ENCODE measurements around the gene ASCL5. TPM values are rescaled to one million over a fixed set of nuclear protein-coding genes. Genes with fewer than 3 reads are reported as not detected.

ASCL5 gene
- polyA plus RNA-seq, 3 donors = not detected

DNA sequence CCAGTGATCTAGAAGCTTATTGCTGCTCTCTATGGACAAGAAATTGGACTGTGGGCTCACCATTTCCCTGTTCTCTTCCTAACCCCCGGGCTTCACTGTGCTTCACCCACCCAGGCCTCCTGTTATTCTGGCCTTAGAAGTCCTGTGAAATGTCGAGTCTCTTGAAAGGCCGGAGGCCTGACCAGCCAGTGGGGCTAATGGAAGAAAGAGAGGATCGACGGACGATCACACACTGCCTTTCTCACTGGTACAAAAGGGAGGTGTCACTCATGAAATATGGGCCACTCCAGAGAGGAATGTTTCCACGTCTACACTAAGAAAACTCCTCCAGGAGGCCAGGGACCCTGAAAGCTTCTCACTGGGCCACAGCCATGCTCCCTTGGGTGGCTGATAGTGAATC is 50.9 kb downstream of the ASCL5 start:
- Histone ChIP-seq H3K36me3 (replicated peaks in 1 of 2; ENCODE audit: control insufficient read depth in 1 of 2, insufficient read depth in 2 of 2, low read length in 2 of 2) (no peaks in the 10 kb centered on the region), H3K79me2 (ENCODE audit: insufficient read depth, low read length) (no peaks in the 10 kb centered on the region), H2AFZ (ENCODE audit: insufficient read depth, low read depth, low read length, poor library complexity, severe bottlenecking) (no peak overlapping the region), H4K20me1 (ENCODE audit: insufficient read depth, low read length) (no peaks in the 10 kb centered on the region), H3K9me3 (replicated peaks in 1 of 2; ENCODE audit: control insufficient read depth in 1 of 2, insufficient read depth in 1 of 2, low read length in 2 of 2) (no peaks in the 10 kb centered on the region), H3K27ac (ENCODE audit: low read depth in 1 of 2, low read length in 2 of 2) (no peak overlapping the region), H3K4me1 (ENCODE audit: control insufficient read depth in 1 of 2, insufficient read depth in 2 of 2, low read length in 2 of 2) (no peaks in the 10 kb centered on the region), H3K9ac (ENCODE audit: insufficient read depth, low read length, poor library complexity, severe bottlenecking) (no peak overlapping the region), H3K27me3 (ENCODE audit: control insufficient read depth in 2 of 2, insufficient read depth in 2 of 2, low read length in 2 of 2) (no peaks in the 10 kb centered on the region), H3K4me3 (replicated peaks in 1 of 3; ENCODE audit: low read depth in 2 of 3, low read length in 3 of 3) (no peak overlapping the region), H3K4me2 (replicated peaks; ENCODE audit: extremely low read depth, low read length, poor library complexity, severe bottlenecking) (no peak overlapping the region)
- TF ChIP-seq, protein P1, sequence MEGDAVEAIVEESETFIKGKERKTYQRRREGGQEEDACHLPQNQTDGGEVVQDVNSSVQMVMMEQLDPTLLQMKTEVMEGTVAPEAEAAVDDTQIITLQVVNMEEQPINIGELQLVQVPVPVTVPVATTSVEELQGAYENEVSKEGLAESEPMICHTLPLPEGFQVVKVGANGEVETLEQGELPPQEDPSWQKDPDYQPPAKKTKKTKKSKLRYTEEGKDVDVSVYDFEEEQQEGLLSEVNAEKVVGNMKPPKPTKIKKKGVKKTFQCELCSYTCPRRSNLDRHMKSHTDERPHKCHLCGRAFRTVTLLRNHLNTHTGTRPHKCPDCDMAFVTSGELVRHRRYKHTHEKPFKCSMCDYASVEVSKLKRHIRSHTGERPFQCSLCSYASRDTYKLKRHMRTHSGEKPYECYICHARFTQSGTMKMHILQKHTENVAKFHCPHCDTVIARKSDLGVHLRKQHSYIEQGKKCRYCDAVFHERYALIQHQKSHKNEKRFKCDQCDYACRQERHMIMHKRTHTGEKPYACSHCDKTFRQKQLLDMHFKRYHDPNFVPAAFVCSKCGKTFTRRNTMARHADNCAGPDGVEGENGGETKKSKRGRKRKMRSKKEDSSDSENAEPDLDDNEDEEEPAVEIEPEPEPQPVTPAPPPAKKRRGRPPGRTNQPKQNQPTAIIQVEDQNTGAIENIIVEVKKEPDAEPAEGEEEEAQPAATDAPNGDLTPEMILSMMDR (IDR thresholded peaks at IDR 0.05) = no peak
- Mint-ChIP-seq H3K4me3 (no peak overlapping the region), H3K9me3 (peaks cover 0 to 2% (median 0%) of the 10 kb centered on the region in 7 donors), H3K36me3 (no peaks in the 10 kb centered on the region), H3K27me3 (ENCODE audit: low read depth in 3 of 3) (peaks cover 2 to 11% (median 6%) of the 10 kb centered on the region in 3 donors), H3K27ac (no peak overlapping the region), H3K4me1 (no peaks in the 10 kb centered on the region)
- WGBS (ENCODE audit: insufficient coverage) = 100% methylated on average over 2 of the region's 7 CpGs
- intact Hi-C loops (cut with micrococcal nuclease) = no loop called here
- DNase-seq = no peak

DNA sequence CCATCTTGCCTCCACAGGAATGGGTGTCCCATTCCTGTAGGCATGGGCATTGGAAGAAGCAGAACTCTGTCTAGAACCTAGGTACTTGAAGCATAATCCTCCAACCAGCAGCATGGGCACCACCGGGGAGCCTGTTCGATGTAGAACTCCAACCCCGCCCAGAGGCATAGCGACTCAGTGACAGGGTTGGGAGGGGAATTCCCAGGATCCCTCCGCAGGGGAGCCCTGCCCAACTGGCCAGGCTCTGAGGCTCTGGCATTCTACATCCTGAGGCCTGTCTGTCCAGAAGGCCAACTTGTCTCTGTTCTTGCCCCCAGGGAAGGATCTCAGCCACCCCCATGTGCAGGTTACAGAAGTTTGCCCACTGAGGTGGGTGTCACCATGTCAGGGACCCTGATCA is 53.0 kb downstream of the ASCL5 start:
- Histone ChIP-seq H3K27me3 (ENCODE audit: control insufficient read depth in 2 of 2, insufficient read depth in 2 of 2, low read length in 2 of 2) (no peaks in the 10 kb centered on the region), H3K9ac (ENCODE audit: insufficient read depth, low read length, poor library complexity, severe bottlenecking) (no peak overlapping the region), H3K4me1 (ENCODE audit: control insufficient read depth in 1 of 2, insufficient read depth in 2 of 2, low read length in 2 of 2) (no peaks in the 10 kb centered on the region), H2AFZ (ENCODE audit: insufficient read depth, low read depth, low read length, poor library complexity, severe bottlenecking) (no peak overlapping the region), H3K4me3 (replicated peaks in 1 of 3; ENCODE audit: low read depth in 2 of 3, low read length in 3 of 3) (no peak overlapping the region), H3K79me2 (ENCODE audit: insufficient read depth, low read length) (no peaks in the 10 kb centered on the region), H3K9me3 (replicated peaks in 1 of 2; ENCODE audit: control insufficient read depth in 1 of 2, insufficient read depth in 1 of 2, low read length in 2 of 2) (no peaks in the 10 kb centered on the region), H4K20me1 (ENCODE audit: insufficient read depth, low read length) (no peaks in the 10 kb centered on the region), H3K4me2 (replicated peaks; ENCODE audit: extremely low read depth, low read length, poor library complexity, severe bottlenecking) (no peak overlapping the region), H3K36me3 (replicated peaks in 1 of 2; ENCODE audit: control insufficient read depth in 1 of 2, insufficient read depth in 2 of 2, low read length in 2 of 2) (no peaks in the 10 kb centered on the region), H3K27ac (ENCODE audit: low read depth in 1 of 2, low read length in 2 of 2) (no peak overlapping the region)
- Mint-ChIP-seq H3K27me3 (ENCODE audit: low read depth in 3 of 3) (peaks cover 1 to 9% (median 4%) of the 10 kb centered on the region in 3 donors), H3K9me3 (peaks cover 0 to 3% (median 0%) of the 10 kb centered on the region in 7 donors), H3K4me1 (no peaks in the 10 kb centered on the region), H3K36me3 (no peaks in the 10 kb centered on the region), H3K27ac (no peak overlapping the region), H3K4me3 (no peak overlapping the region)
- TF ChIP-seq, protein P1 (IDR thresholded peaks at IDR 0.05) = no peak
- intact Hi-C loops (cut with micrococcal nuclease) = no loop called here
- DNase-seq = no peak
- WGBS (ENCODE audit: insufficient coverage) = 97% methylated on average over 3 of the region's 5 CpGs

All from CD14-positive monocyte (primary cell).